Liver (tissue), 9 donors: Measurements from ENCODE around the gene SLC10A4. TPM values are rescaled to one million over a fixed set of nuclear protein-coding genes. Genes with fewer than 3 reads are reported as not detected.
A peak's percentile ranks its signal among the peaks of the same experiment; 100 is the strongest.
"Not testable (repeated sequence)": the region's sequence is repeated elsewhere in the genome, so short reads cannot be mapped to it uniquely, and the experiment has no call there.

ENCODE experiments used
- DNase-seq: peaks from one replicate; pipeline ENCODE4 v3.0.0-alpha.2; 2017; ENCODE audit warnings: low spot score
- H3K27ac ChIP-seq, 2 donors: one replicate each; pipeline ENCODE4 v1.7.0; 2013; ENCODE audit warnings: inconsistent platforms in 2 of 2, low read length in 2 of 2, control low read depth in 1 of 2, low read depth in 1 of 2, mild to moderate bottlenecking in 1 of 2
- H3K27me3 ChIP-seq, 4 donors: one replicate each; pipeline versions ENCODE4 v1.6.1 to v1.7.0; 2013; ENCODE audit warnings: low read length in 3 of 4, inconsistent platforms in 1 of 4, mild to moderate bottlenecking in 1 of 4, moderate library complexity in 1 of 4; ENCODE audit not compliant: control insufficient read depth in 4 of 4, insufficient read depth in 4 of 4
- H3K36me3 ChIP-seq, 4 donors: one replicate each; pipeline versions ENCODE4 v1.6.1 to v1.7.0; 2013; ENCODE audit warnings: low read length in 3 of 4, mild to moderate bottlenecking in 3 of 4, low read depth in 1 of 4, moderate library complexity in 1 of 4; ENCODE audit not compliant: control insufficient read depth in 4 of 4, insufficient read depth in 3 of 4
- H3K4me1 ChIP-seq, 4 donors: one replicate each; pipeline versions ENCODE4 v1.6.1 to v1.7.0; 2013; ENCODE audit warnings: low read length in 3 of 4, mild to moderate bottlenecking in 3 of 4, moderate library complexity in 1 of 4; ENCODE audit not compliant: control insufficient read depth in 4 of 4, insufficient read depth in 4 of 4
- H3K4me3 ChIP-seq, 3 donors: one replicate each; pipeline versions ENCODE4 v1.6.1 to v1.7.0; 2013; ENCODE audit warnings: low read length in 3 of 3, control low read depth in 1 of 3, low read depth in 1 of 3, mild to moderate bottlenecking in 1 of 3
- H3K9ac ChIP-seq, 2 donors: one replicate each; pipeline ENCODE4 v1.7.0; 2013; ENCODE audit warnings: low read length in 2 of 2, mild to moderate bottlenecking in 2 of 2, moderate library complexity in 2 of 2, control low read depth in 1 of 2, low read depth in 1 of 2
- H3K9me3 ChIP-seq, 4 donors: one replicate each; pipeline versions ENCODE4 v1.6.1 to v1.7.0; 2013; ENCODE audit warnings: low read length in 3 of 4; ENCODE audit not compliant: control insufficient read depth in 4 of 4
- EGR1 ChIP-seq, 2 donors: IDR thresholded peaks; 2 replicates each; pipeline ENCODE4 v1.6.1; 2016 to 2018; ENCODE audit warnings: antibody characterized with exemption in 2 of 2, low read depth in 2 of 2
- FOXA1 ChIP-seq: IDR thresholded peaks from 2 replicates; pipeline ENCODE4 v1.6.1; 2016; ENCODE audit warnings: antibody characterized with exemption
- GABPA ChIP-seq, 2 donors: IDR thresholded peaks in 1 of 2; conservative IDR thresholded peaks in 1 of 2; 2 replicates each; pipeline ENCODE4 v1.6.1; 2016; ENCODE audit warnings: antibody characterized with exemption in 2 of 2, mild to moderate bottlenecking in 1 of 2, moderate library complexity in 1 of 2
- HNF4A ChIP-seq, 2 donors: conservative IDR thresholded peaks; 2 replicates each; pipeline ENCODE4 v1.6.1; 2016; ENCODE audit warnings: antibody characterized with exemption in 2 of 2, mild to moderate bottlenecking in 2 of 2
- HNF4G ChIP-seq: IDR thresholded peaks from 2 replicates; pipeline ENCODE4 v1.6.1; 2016; ENCODE audit warnings: antibody characterized with exemption
- JUND ChIP-seq, 2 donors: IDR thresholded peaks; 2 replicates each; pipeline ENCODE4 v1.6.1; 2016; ENCODE audit warnings: antibody characterized with exemption in 2 of 2
- MAX ChIP-seq: IDR thresholded peaks from 2 replicates; pipeline ENCODE4 v1.6.1; 2016; ENCODE audit warnings: antibody characterized with exemption
- NR2F2 ChIP-seq: IDR thresholded peaks from 2 replicates; pipeline ENCODE4 v1.6.1; 2016; ENCODE audit warnings: antibody characterized with exemption
- RAD21 ChIP-seq, 2 donors: IDR thresholded peaks; 2 replicates each; pipeline ENCODE4 v1.6.1; 2016; ENCODE audit warnings: antibody characterized with exemption in 2 of 2, mild to moderate bottlenecking in 2 of 2
- ZBTB33 ChIP-seq: IDR thresholded peaks from 2 replicates; pipeline ENCODE4 v1.6.1; 2016; ENCODE audit warnings: antibody characterized with exemption
- WGBS: extraction: QIAGEN DNeasy Blood & Tissue Kit; methylation state at CpG from one replicate; pipeline ENCODE4 v1.1.7; 2013; 5-methylcytosine and 5-hydroxymethylcytosine counted together
- polyA plus RNA-seq, 2 donors: library from polyadenylated mRNA; stranded (reverse) in 1 of 2; unstranded in 1 of 2; fragments of 200-250 nt in 1 of 2; fragments of >200 nt in 1 of 2; fragmentation: Nextera tagmentation in 1 of 2; extraction: Ambion mirVana in 1 of 2; gene quantifications; one replicate each; pipeline versions ENCODE4 v1.2.1 to v1.2.3, GENCODE V29; 2013 to 2015
- total RNA-seq, 2 donors: library from RNA; depleted of rRNA; stranded (reverse); fragments of >200 nt; gene quantifications; one replicate each; pipeline ENCODE4 v1.2.3, GENCODE V29; 2014
- TF ChIP-seq, protein P1 (sequence below): fragments of 150-350 bp; IDR thresholded peaks from 2 replicates; pipeline ENCODE4 v1.5.1; 2017; ENCODE audit warnings: improper control_type of control experiment, low read depth, low read length; ENCODE audit not compliant: missing input control
- TF ChIP-seq, protein P2 (sequence below): IDR thresholded peaks from 2 replicates; pipeline ENCODE4 v1.6.1; 2016; ENCODE audit warnings: antibody characterized with exemption
- donor health status: healthy.
- donor health status: healthy.
- donor health status: healthy.
- donor health status: healthy.
- donor health status: healthy.

SLC10A4 gene
- total and polyA plus RNA-seq, 4 donors = 0.08 to 1.8 TPM; not detected in 2

- DNase-seq = no peak
- no peaks in the 10 kb centered on the region for H3K9me3 ChIP-seq
- TF ChIP-seq MAX = no peak
- TF ChIP-seq, protein P1, sequence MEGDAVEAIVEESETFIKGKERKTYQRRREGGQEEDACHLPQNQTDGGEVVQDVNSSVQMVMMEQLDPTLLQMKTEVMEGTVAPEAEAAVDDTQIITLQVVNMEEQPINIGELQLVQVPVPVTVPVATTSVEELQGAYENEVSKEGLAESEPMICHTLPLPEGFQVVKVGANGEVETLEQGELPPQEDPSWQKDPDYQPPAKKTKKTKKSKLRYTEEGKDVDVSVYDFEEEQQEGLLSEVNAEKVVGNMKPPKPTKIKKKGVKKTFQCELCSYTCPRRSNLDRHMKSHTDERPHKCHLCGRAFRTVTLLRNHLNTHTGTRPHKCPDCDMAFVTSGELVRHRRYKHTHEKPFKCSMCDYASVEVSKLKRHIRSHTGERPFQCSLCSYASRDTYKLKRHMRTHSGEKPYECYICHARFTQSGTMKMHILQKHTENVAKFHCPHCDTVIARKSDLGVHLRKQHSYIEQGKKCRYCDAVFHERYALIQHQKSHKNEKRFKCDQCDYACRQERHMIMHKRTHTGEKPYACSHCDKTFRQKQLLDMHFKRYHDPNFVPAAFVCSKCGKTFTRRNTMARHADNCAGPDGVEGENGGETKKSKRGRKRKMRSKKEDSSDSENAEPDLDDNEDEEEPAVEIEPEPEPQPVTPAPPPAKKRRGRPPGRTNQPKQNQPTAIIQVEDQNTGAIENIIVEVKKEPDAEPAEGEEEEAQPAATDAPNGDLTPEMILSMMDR = no peak
- no peak for TF ChIP-seq GABPA (IDR thresholded peaks at IDR 0.05 in 1 of 2, conservative IDR thresholded peaks at IDR 0.05 in 1 of 2)
These were observed 43.2 kb upstream of the SLC10A4 start for GRCh38 chr4:48439988-48440387.

GRCh38 chr4:48440914-48441313 is 42.2 kb upstream of the SLC10A4 start:
- H3K27me3 ChIP-seq, H3K9me3 ChIP-seq, H3K4me3 ChIP-seq, H3K27ac ChIP-seq, H3K9ac ChIP-seq, H3K4me1 ChIP-seq, H3K36me3 ChIP-seq, DNase-seq: not testable (repeated sequence)
- 85% methylated on average over 5 of the region's 5 CpGs for WGBS

More at GRCh38 chr4:48439988-48440387, 43.2 kb upstream of the SLC10A4 start:
- Histone ChIP-seq H3K27me3 (no peaks in the 10 kb centered on the region), H3K4me3 (no peak overlapping the region), H3K36me3 (no peaks in the 10 kb centered on the region), H3K9ac (no peak overlapping the region), H3K4me1 (no peaks in the 10 kb centered on the region), H3K27ac (no peak overlapping the region)
- WGBS = 80% methylated on average over 2 of the region's 2 CpGs

DNA sequence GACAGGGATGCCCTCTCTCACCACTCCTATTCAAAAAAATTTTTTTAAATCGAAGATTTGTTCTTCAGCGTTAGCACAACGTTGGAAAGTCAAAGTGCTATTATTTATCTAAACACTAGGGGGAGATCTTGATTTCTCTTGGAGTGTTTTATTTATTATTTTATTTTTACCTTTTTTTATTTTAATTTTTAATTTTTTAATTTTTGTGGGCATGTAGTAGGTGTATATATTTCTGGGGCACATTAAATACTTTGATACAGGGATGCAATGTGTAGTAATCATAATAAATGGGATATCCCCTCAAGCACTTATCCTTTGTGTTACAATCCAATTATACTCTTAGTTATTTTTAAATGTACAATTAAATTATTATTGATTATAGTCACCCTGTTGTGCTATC is 37.4 kb upstream of the SLC10A4 start:
- H3K9me3 ChIP-seq = no peaks in the 10 kb centered on the region
- TF ChIP-seq RAD21 (IDR thresholded peaks at IDR 0.05) (peak; percentile 59 to 60), MAX (no peak)
- TF ChIP-seq, protein P1 = peak; percentile 22
- no peak overlapping the region for H3K27ac ChIP-seq
- WGBS = 2% methylated on average over 3 of the region's 3 CpGs
- no peak for DNase-seq
- no peak overlapping the region for H3K9ac ChIP-seq
- H3K27me3 ChIP-seq = no peaks in the 10 kb centered on the region
- H3K4me1 ChIP-seq = no peaks in the 10 kb centered on the region
- H3K36me3 ChIP-seq = no peaks in the 10 kb centered on the region
- H3K4me3 ChIP-seq = no peak overlapping the region

GRCh38 chr4:48446642-48447041 is 36.5 kb upstream of the SLC10A4 start:
- H3K27me3 ChIP-seq = no peaks in the 10 kb centered on the region
- no peaks in the 10 kb centered on the region for H3K36me3 ChIP-seq
- no peak overlapping the region for H3K9ac ChIP-seq
- H3K4me3 ChIP-seq = no peak overlapping the region
- H3K4me1 ChIP-seq = no peaks in the 10 kb centered on the region
- 91% methylated on average over 1 of the region's 1 CpG for WGBS
- no peaks in the 10 kb centered on the region for H3K9me3 ChIP-seq
- H3K27ac ChIP-seq = no peak overlapping the region
- DNase-seq = no peak
- TF ChIP-seq ZBTB33 (no peak), HNF4A (conservative IDR thresholded peaks at IDR 0.05) (no peak), FOXA1 (no peak), HNF4G (no peak), NR2F2 (no peak), EGR1 (IDR thresholded peaks at IDR 0.05; ENCODE audit: low read depth in 2 of 2) (no peak), RAD21 (IDR thresholded peaks at IDR 0.05) (no peak), JUND (IDR thresholded peaks at IDR 0.05) (no peak), MAX (no peak)
- TF ChIP-seq, protein P1 = no peak
- TF ChIP-seq, protein P2, sequence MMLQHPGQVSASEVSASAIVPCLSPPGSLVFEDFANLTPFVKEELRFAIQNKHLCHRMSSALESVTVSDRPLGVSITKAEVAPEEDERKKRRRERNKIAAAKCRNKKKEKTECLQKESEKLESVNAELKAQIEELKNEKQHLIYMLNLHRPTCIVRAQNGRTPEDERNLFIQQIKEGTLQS = no peak
